ENCODE measurements around the gene SYNDIG1. TPM values are rescaled to one million over a fixed set of nuclear protein-coding genes. Genes with fewer than 3 reads are reported as not detected.

Gene SYNDIG1
- total and polyA plus RNA-seq, 2 of the 4 experiments (the other 2 are of a cell fraction): not detected

DNA sequence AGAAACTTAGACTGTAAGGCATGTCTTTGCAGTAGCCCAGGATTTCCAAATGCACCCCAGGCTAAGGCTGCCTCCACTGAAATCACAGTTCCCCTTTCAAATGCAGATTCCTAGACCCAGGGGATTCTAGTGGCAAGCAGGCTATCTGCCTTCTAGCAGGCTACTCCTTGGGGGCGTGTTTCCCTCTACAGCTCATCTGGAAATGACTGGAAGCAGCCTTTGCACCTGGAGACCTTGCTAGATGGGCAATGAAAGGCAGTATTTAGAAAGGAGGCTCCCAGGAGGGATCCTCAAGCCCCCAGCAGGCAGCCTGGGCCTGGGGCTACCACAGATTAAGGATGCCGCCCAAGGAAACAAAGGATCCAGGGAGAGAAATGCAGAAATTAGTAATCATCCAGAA, 26.0 kb upstream of the SYNDIG1 start:
- no peak overlapping the region for H2BK15ac ChIP-seq (ENCODE audit: low read depth, low read length)
- no peak overlapping the region for H3K18ac ChIP-seq (ENCODE audit: low read depth, low read length)
- intact Hi-C loops (cut with micrococcal nuclease) (no loop called here), dilution Hi-C loops (cut with HindIII; ENCODE audit: low sequenced_read_pairs, unreplicated experiment) (no loop called here), in situ Hi-C loops (cut with MboI; ENCODE audit: low sequenced_read_pairs) (no loop called here)
- no peak overlapping the region for H3K14ac ChIP-seq (replicated peaks; ENCODE audit: low read depth, low read length)
- H2BK20ac ChIP-seq (ENCODE audit: low read depth, low read length): no peak overlapping the region
- no peak for TF ChIP-seq RFX5 (IDR thresholded peaks at IDR 0.05; ENCODE audit: low read depth, low read length)
- TF ChIP-seq MAZ (IDR thresholded peaks at IDR 0.05; ENCODE audit: borderline replicate concordance, low read depth, low read length): no peak
- TF ChIP-seq RCOR1 (IDR thresholded peaks at IDR 0.05; ENCODE audit: insufficient replicate concordance, low read length): no peak
- TF ChIP-seq MAFK (IDR thresholded peaks at IDR 0.05; ENCODE audit: low read depth, low read length): no peak
- no peak for TF ChIP-seq RAD21 (IDR thresholded peaks at IDR 0.05; ENCODE audit: low read length)
- no peak for TF ChIP-seq NFE2L2 (IDR thresholded peaks at IDR 0.05; ENCODE audit: low read depth, low read length)
- TF ChIP-seq, protein P1, sequence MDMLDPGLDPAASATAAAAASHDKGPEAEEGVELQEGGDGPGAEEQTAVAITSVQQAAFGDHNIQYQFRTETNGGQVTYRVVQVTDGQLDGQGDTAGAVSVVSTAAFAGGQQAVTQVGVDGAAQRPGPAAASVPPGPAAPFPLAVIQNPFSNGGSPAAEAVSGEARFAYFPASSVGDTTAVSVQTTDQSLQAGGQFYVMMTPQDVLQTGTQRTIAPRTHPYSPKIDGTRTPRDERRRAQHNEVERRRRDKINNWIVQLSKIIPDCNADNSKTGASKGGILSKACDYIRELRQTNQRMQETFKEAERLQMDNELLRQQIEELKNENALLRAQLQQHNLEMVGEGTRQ (IDR thresholded peaks at IDR 0.05; ENCODE audit: low read depth, low read length): no peak
- no peak for TF ChIP-seq CEBPB (IDR thresholded peaks at IDR 0.05; ENCODE audit: low read depth, low read length)
- TF ChIP-seq, protein P2, sequence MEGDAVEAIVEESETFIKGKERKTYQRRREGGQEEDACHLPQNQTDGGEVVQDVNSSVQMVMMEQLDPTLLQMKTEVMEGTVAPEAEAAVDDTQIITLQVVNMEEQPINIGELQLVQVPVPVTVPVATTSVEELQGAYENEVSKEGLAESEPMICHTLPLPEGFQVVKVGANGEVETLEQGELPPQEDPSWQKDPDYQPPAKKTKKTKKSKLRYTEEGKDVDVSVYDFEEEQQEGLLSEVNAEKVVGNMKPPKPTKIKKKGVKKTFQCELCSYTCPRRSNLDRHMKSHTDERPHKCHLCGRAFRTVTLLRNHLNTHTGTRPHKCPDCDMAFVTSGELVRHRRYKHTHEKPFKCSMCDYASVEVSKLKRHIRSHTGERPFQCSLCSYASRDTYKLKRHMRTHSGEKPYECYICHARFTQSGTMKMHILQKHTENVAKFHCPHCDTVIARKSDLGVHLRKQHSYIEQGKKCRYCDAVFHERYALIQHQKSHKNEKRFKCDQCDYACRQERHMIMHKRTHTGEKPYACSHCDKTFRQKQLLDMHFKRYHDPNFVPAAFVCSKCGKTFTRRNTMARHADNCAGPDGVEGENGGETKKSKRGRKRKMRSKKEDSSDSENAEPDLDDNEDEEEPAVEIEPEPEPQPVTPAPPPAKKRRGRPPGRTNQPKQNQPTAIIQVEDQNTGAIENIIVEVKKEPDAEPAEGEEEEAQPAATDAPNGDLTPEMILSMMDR (conservative IDR thresholded peaks at IDR 0.05; ENCODE audit: low read depth, low read length): no peak
- no peak for TF ChIP-seq BHLHE40 (IDR thresholded peaks at IDR 0.05; ENCODE audit: low read depth, low read length)
- TF ChIP-seq CHD1 (IDR thresholded peaks at IDR 0.05; ENCODE audit: low read depth, low read length): no peak
- ChIA-PET POLR2A (ENCODE audit: unreplicated experiment) (no interaction called here), CTCF (no interaction called here)
- peaks cover 2% of the 10 kb centered on the region; the same call in 1 of the 2 replicates for H3K27me3 ChIP-seq (ENCODE audit: control insufficient read depth, insufficient read depth, low read length)
- no peak overlapping the region for H3K56ac ChIP-seq (ENCODE audit: extremely low read depth, insufficient read depth, low read length)
- no peak overlapping the region for H4K91ac ChIP-seq (ENCODE audit: insufficient read depth, low read depth, low read length)
- H3K4me2 ChIP-seq (ENCODE audit: low read depth, low read length): no peak overlapping the region
- WGBS, 2 experiments (ENCODE audit: extremely low coverage in 2 of 2, insufficient read length in 1 of 2): no CpG with 5 or more reads among the region's 2 CpGs
- no peak overlapping the region for H2AK5ac ChIP-seq (ENCODE audit: low read depth, low read length)
- no peak overlapping the region for H4K8ac ChIP-seq (ENCODE audit: low read depth in 2 of 2, low read length in 2 of 2)
- no peaks in the 10 kb centered on the region; the same call in 1 of the 2 replicates for H3K9me1 ChIP-seq (ENCODE audit: insufficient read depth, low read length)
- no peak overlapping the region for H2AK9ac ChIP-seq (replicated peaks; ENCODE audit: low read depth, low read length, poor library complexity)
- no peak overlapping the region for H3K27ac ChIP-seq (ENCODE audit: insufficient read depth, low read length)
- H3K9me3 ChIP-seq (ENCODE audit: control insufficient read depth, insufficient read depth, low read length): no peaks in the 10 kb centered on the region
- no peak overlapping the region for H3K4me3 ChIP-seq (ENCODE audit: insufficient read depth, low read depth, low read length)
- H4K5ac ChIP-seq (ENCODE audit: low read depth, low read length): no peak overlapping the region
- no peak for DNase-seq
- no peaks in the 10 kb centered on the region for H3K4me1 ChIP-seq (ENCODE audit: control insufficient read depth, insufficient read depth, low read length)
- H3K9ac ChIP-seq (ENCODE audit: low read depth, low read length): no peak overlapping the region
- H3K79me1 ChIP-seq (ENCODE audit: low read depth in 1 of 2, low read length in 2 of 2): no peaks in the 10 kb centered on the region
- H2BK5ac ChIP-seq (ENCODE audit: low read depth, low read length, poor library complexity, severe bottlenecking): no peak overlapping the region
- no peaks in the 10 kb centered on the region for H3K36me3 ChIP-seq (ENCODE audit: control insufficient read depth, insufficient read depth, low read length)
- ATAC-seq (ENCODE audit: low read depth): no peak
- no peak overlapping the region for H3K4ac ChIP-seq (ENCODE audit: low read depth, low read length)
- H2BK120ac ChIP-seq (ENCODE audit: low read depth, low read length): no peak overlapping the region
- H4K20me1 ChIP-seq (ENCODE audit: insufficient read depth, low read length): no peaks in the 10 kb centered on the region
- no peak overlapping the region for H2AFZ ChIP-seq (replicated peaks; ENCODE audit: low read length, poor library complexity)
- no TSS peak for BruUV-seq (replicated peaks)
- H3K23ac ChIP-seq (ENCODE audit: low read depth, low read length): no peak overlapping the region

Data from IMR-90 (cell line).